Mammary epithelial cell (primary cell): ENCODE data around the gene CD300LF.

Experiments used
- EZH2 ChIP-seq: IDR thresholded peaks from 2 replicates; pipeline ENCODE4 v1.6.1; 2012; ENCODE audit warnings: low read length, inconsistent platforms, borderline replicate concordance
- TF ChIP-seq, protein P1 (sequence below), 2 donors: IDR thresholded peaks in 1 of 2; conservative IDR thresholded peaks in 1 of 2; 2 replicates each; pipeline ENCODE4 v1.5.1; 2011 to 2012; ENCODE audit warnings: inconsistent platforms in 2 of 2, low read length in 2 of 2, mild to moderate bottlenecking in 2 of 2, control low read depth in 1 of 2, low read depth in 1 of 2; ENCODE audit not compliant: insufficient read depth in 1 of 2; ENCODE audit errors: extremely low read depth in 1 of 2

DNA sequence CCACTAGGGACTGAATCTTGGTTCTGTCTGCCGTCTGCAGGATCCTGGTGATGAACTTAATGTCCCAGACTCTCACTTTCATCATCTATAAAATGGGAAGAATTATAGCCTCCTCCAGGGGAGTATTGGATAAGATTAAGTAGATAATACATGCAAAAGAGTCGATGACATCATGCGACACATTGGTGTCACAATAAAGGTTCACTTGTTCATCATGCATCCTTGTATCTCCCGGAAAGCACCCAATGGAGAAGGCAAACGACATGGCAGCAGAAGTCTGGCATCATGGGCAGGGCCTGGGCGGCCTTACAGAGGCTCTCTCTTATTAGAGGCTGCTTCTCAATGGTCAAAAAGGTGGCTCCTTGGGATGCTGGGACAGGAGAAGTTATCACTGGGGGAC lies 54.1 kb downstream of the CD300LF start:
- TF ChIP-seq, protein P1, sequence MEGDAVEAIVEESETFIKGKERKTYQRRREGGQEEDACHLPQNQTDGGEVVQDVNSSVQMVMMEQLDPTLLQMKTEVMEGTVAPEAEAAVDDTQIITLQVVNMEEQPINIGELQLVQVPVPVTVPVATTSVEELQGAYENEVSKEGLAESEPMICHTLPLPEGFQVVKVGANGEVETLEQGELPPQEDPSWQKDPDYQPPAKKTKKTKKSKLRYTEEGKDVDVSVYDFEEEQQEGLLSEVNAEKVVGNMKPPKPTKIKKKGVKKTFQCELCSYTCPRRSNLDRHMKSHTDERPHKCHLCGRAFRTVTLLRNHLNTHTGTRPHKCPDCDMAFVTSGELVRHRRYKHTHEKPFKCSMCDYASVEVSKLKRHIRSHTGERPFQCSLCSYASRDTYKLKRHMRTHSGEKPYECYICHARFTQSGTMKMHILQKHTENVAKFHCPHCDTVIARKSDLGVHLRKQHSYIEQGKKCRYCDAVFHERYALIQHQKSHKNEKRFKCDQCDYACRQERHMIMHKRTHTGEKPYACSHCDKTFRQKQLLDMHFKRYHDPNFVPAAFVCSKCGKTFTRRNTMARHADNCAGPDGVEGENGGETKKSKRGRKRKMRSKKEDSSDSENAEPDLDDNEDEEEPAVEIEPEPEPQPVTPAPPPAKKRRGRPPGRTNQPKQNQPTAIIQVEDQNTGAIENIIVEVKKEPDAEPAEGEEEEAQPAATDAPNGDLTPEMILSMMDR (conservative IDR thresholded peaks at IDR 0.05 in 1 of 2, IDR thresholded peaks at IDR 0.05 in 1 of 2; ENCODE audit: extremely low read depth in 1 of 2, insufficient read depth in 1 of 2, low read depth in 1 of 2, low read length in 2 of 2), result no peak
- TF ChIP-seq EZH2, result no peak
